HFFc6 (cell line): ENCODE results near the gene A2M. TPM values are rescaled to one million over a fixed set of nuclear protein-coding genes. Genes with fewer than 3 reads are reported as not detected.

Experiments
- DNase-seq: peaks from one replicate; pipeline ENCODE4 v3.0.0-alpha.2; 2018
- H3K27ac Mint-ChIP-seq: 2 replicates; pipeline ENCODE4 v1.8.0; 2020; ENCODE audit warnings: mild to moderate bottlenecking, mixed read lengths
- H3K27me3 Mint-ChIP-seq: 2 replicates; pipeline ENCODE4 v1.8.0; 2021; ENCODE audit warnings: mild to moderate bottlenecking, moderate library complexity, mixed read lengths; ENCODE audit not compliant: insufficient read depth
- H3K36me3 Mint-ChIP-seq: 2 replicates; pipeline ENCODE4 v1.8.0; 2021; ENCODE audit warnings: low read depth, mixed read lengths
- H3K4me1 Mint-ChIP-seq: 2 replicates; pipeline ENCODE4 v1.8.0; 2020; ENCODE audit warnings: low read depth, mixed read lengths
- H3K4me3 Mint-ChIP-seq: 2 replicates; pipeline ENCODE4 v1.8.0; 2020; ENCODE audit warnings: mild to moderate bottlenecking, moderate library complexity, mixed read lengths
- H3K9me3 Mint-ChIP-seq: 2 replicates; pipeline ENCODE4 v1.8.0; 2020; ENCODE audit warnings: mild to moderate bottlenecking, mixed read lengths
- total RNA-seq, 6 experiments: library from RNA; stranded (reverse); fragmentation: NEBNext Ultra II Directional; extraction: Animal tissue kit (Norgen Biotek cat#: 25700); gene quantifications; 2 replicates in 1 of 6; 3 replicates in 5 of 6; pipeline ENCODE4 v1.2.3, GENCODE V29; 2021
- TF ChIP-seq, protein P1 (sequence below): fragments of 200-600 bp; sonication (generic); IDR thresholded peaks from 2 replicates; pipeline ENCODE4 v1.5.0; 2021; ENCODE audit warnings: antibody characterized with exemption, mild to moderate bottlenecking

Gene A2M
- total RNA-seq, 6 experiments from 2014 or later, result 0.23 to 0.50 (median 0.33) TPM

DNA sequence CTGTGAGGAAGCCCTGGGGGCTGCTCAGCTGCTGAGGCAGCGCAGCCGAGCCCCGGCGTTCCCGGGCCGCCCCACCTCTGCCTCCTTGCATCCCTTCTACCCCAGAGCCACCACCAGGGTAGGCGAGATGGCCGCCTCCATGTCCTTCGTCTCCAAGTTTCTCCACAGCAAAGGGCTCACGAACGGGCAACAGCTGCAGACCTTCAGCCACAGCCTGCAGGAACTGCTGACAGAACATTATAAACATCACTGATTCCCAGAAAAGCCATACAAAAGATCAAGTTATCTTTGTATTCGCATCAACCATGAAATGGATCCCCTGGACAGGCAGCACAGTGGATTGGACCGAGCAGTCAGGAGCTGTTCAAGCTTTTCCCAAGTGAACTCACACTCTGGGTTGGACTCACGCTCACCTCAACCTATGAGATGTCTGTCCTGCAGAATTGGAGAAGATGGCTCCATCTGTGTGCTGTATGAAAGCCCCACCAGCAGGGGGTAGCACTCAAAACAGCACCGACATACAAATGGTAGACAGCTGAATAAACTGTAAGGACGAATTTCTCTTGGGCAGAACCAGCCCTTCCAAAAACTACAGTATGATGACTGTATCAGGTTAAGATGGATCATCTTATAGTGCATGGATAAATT lies 19.4 kb upstream of the A2M start:
- DNase-seq, result no peak
- Mint-ChIP-seq H3K36me3 (no peaks in the 10 kb centered on the region), H3K4me1 (no peaks in the 10 kb centered on the region), H3K27me3 (no peaks in the 10 kb centered on the region), H3K9me3 (peaks cover 35% of the 10 kb centered on the region), H3K27ac (no peak overlapping the region), H3K4me3 (no peak overlapping the region)
- TF ChIP-seq, protein P1, sequence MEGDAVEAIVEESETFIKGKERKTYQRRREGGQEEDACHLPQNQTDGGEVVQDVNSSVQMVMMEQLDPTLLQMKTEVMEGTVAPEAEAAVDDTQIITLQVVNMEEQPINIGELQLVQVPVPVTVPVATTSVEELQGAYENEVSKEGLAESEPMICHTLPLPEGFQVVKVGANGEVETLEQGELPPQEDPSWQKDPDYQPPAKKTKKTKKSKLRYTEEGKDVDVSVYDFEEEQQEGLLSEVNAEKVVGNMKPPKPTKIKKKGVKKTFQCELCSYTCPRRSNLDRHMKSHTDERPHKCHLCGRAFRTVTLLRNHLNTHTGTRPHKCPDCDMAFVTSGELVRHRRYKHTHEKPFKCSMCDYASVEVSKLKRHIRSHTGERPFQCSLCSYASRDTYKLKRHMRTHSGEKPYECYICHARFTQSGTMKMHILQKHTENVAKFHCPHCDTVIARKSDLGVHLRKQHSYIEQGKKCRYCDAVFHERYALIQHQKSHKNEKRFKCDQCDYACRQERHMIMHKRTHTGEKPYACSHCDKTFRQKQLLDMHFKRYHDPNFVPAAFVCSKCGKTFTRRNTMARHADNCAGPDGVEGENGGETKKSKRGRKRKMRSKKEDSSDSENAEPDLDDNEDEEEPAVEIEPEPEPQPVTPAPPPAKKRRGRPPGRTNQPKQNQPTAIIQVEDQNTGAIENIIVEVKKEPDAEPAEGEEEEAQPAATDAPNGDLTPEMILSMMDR, result peak; percentile 30; the same call in 1 of the 2 replicates

GRCh38 chr12:9133216-9133916 lies 17.6 kb upstream of the A2M start:
- H3K27ac Mint-ChIP-seq, result no peak overlapping the region

DNA sequence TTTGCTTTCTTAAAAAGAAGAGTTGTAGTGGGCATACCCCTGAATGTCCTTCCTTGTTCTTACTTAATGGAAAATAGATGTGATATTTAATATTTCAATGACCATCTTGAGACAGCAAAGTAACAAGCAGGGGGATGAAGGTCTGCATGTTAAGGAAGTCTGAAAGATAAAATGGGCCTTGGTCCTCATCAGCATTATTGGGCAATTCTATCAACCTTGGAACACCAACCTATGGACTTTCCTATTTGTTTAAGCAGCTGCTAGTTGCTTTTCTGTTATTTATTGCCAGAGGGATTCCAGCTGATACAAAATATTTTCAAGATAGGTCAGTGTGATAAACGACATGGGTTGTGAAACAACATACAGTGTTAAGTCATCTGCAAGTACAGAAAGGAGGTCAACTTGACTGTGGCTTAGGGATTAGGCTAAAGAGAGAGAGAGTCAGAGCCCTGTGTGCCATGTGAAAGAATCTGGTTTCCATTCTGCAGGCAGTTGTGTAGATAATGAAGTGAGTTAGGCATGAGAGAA lies 16.4 kb upstream of the A2M start:
- Mint-ChIP-seq H3K36me3 (no peaks in the 10 kb centered on the region), H3K9me3 (peaks cover 23% of the 10 kb centered on the region), H3K4me1 (no peaks in the 10 kb centered on the region), H3K4me3 (no peak overlapping the region), H3K27me3 (no peaks in the 10 kb centered on the region; the same call in none of the 2 replicates), H3K27ac (no peak overlapping the region)
- TF ChIP-seq, protein P1, result no peak
- DNase-seq, result no peak

More at GRCh38 chr12:9133216-9133916, 17.6 kb upstream of the A2M start:
- Mint-ChIP-seq H3K27me3 (no peaks in the 10 kb centered on the region; the same call in none of the 2 replicates), H3K9me3 (peaks cover 21% of the 10 kb centered on the region), H3K4me3 (no peak overlapping the region), H3K36me3 (no peaks in the 10 kb centered on the region), H3K4me1 (no peaks in the 10 kb centered on the region)
- no peak for DNase-seq
- TF ChIP-seq, protein P1, result no peak

DNA sequence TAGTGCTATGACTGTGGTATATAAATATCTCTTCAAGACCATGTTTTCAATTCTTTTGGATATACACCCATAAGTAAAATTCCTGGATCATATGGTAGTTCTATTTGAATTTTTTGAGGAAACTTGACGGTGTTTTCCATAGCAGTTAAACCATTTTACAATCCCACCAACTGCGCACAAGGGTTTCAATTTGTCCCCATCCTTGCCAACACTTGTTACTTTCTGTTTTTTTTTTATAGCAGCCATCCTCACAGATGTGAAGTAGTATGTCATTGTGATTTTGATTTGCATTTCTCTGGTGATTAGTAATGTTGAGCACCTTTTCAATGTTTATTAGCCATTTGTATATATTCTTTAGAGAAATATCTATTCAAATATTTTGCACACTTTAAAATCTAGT lies 14.5 kb upstream of the A2M start:
- TF ChIP-seq, protein P1, result no peak
- H3K27me3 Mint-ChIP-seq, result no peaks in the 10 kb centered on the region; the same call in none of the 2 replicates
- peaks cover 25% of the 10 kb centered on the region for H3K9me3 Mint-ChIP-seq
- H3K4me1 Mint-ChIP-seq, result no peaks in the 10 kb centered on the region
- no peak overlapping the region for H3K4me3 Mint-ChIP-seq
- no peak for DNase-seq
- H3K36me3 Mint-ChIP-seq, result no peaks in the 10 kb centered on the region
- no peak overlapping the region for H3K27ac Mint-ChIP-seq

GRCh38 chr12:9127936-9128663 lies 12.4 kb upstream of the A2M start:
- DNase-seq, result no peak
- Mint-ChIP-seq H3K27ac (no peak overlapping the region), H3K36me3 (no peaks in the 10 kb centered on the region), H3K9me3 (peaks cover 21% of the 10 kb centered on the region), H3K4me1 (no peaks in the 10 kb centered on the region), H3K27me3 (no peaks in the 10 kb centered on the region; the same call in none of the 2 replicates), H3K4me3 (no peak overlapping the region)
- TF ChIP-seq, protein P1, result no peak
